Spleen (tissue), 11 donors: ENCODE results near the gene NOSIP. TPM values are rescaled to one million over a fixed set of nuclear protein-coding genes. Genes with fewer than 3 reads are reported as not detected.

Experiments used
- DNase-seq: peaks from one replicate; pipeline ENCODE4 v3.0.0-alpha.2; 2020
- H3K27ac ChIP-seq, 8 donors: fragments of 200-600 bp; sonication (generic) in 7 of 8; 1 replicate in 4 of 8; 2 replicates in 4 of 8; pipeline versions ENCODE4 v1.5.0 to v1.8.0; 2016 to 2021; ENCODE audit warnings: inconsistent platforms in 4 of 8, mild to moderate bottlenecking in 4 of 8, moderate library complexity in 1 of 8
- H3K27me3 ChIP-seq, 7 donors: fragments of 200-600 bp; sonication (generic) in 6 of 7; replicated peaks in 1 of 7; 1 replicate in 4 of 7; 2 replicates in 3 of 7; pipeline versions ENCODE4 v1.5.0 to v1.8.0; 2016 to 2021; ENCODE audit warnings: inconsistent platforms in 3 of 7, mild to moderate bottlenecking in 1 of 7
- H3K36me3 ChIP-seq, 6 donors: fragments of 200-600 bp; sonication (generic) in 5 of 6; 1 replicate in 4 of 6; 2 replicates in 2 of 6; pipeline versions ENCODE4 v1.5.0 to v1.8.0; 2016 to 2021; ENCODE audit warnings: inconsistent platforms in 2 of 6
- H3K4me1 ChIP-seq, 6 donors: fragments of 200-600 bp; sonication (generic) in 5 of 6; 1 replicate in 3 of 6; 2 replicates in 3 of 6; pipeline versions ENCODE4 v1.5.0 to v1.8.0; 2016 to 2021; ENCODE audit warnings: inconsistent platforms in 3 of 6
- H3K4me3 ChIP-seq, 8 donors: fragments of 200-600 bp; sonication (generic) in 7 of 8; 1 replicate in 4 of 8; 2 replicates in 4 of 8; pipeline versions ENCODE4 v1.5.0 to v1.8.0; 2016 to 2021; ENCODE audit warnings: inconsistent platforms in 4 of 8, mild to moderate bottlenecking in 4 of 8, moderate library complexity in 2 of 8
- H3K9me3 ChIP-seq, 8 donors: fragments of 200-600 bp; sonication (generic) in 7 of 8; 1 replicate in 4 of 8; 2 replicates in 4 of 8; pipeline versions ENCODE4 v1.5.0 to v1.8.0; 2016 to 2021; ENCODE audit warnings: inconsistent platforms in 4 of 8
- POLR2A ChIP-seq, 3 donors: fragments of 450-650 bp; IDR thresholded peaks; one replicate each; pipeline ENCODE4 v1.5.1; 2017; ENCODE audit warnings: antibody characterized with exemption in 3 of 3, mild to moderate bottlenecking in 1 of 3
- POLR2AphosphoS5 ChIP-seq, 3 donors: sonication (generic); formaldehyde crosslinking; IDR thresholded peaks; one replicate each; pipeline ENCODE4 v1.5.1; 2017; ENCODE audit warnings: antibody characterized with exemption in 3 of 3
- WGBS, 5 donors: extraction: QIAGEN DNeasy Blood & Tissue Kit in 3 of 5; methylation state at CpG; one replicate each; pipeline versions ENCODE4 v1.1.5 to v1.1.7; 2013 to 2018; 5-methylcytosine and 5-hydroxymethylcytosine counted together
- intact Hi-C: fragments of 100-400 bp; cut with DNase I; formaldehyde crosslinking; loops from one replicate; pipeline ENCODE4 v1.15.0; 2023; ENCODE audit warnings: low total_unique reads
- polyA plus RNA-seq, 3 donors: library from polyadenylated mRNA; stranded (reverse); fragments of 200-250 nt; gene quantifications; one replicate each; pipeline ENCODE4 v1.2.1, GENCODE V29; 2013
- total RNA-seq, 7 donors: library from RNA; depleted of rRNA in 3 of 7; stranded (reverse); fragments of >200 nt in 3 of 7; fragmentation: NEBNext Ultra II Directional in 4 of 7; extraction: Animal tissue kit (Norgen Biotek cat#: 25700) in 4 of 7; gene quantifications; one replicate each; pipeline versions ENCODE4 v1.1.0 to v1.2.1, GENCODE V29; 2016 to 2021
- TF ChIP-seq, protein P1 (sequence below), 11 experiments: fragments of 200-600 bp in 7 of 11; fragments of 450-650 bp in 4 of 11; sonication (generic) in 4 of 11; IDR thresholded peaks in 8 of 11; conservative IDR thresholded peaks in 3 of 11; 1 replicate in 7 of 11; 2 replicates in 4 of 11; pipeline versions ENCODE4 v1.4.0 to v1.8.0; 2016 to 2021; ENCODE audit warnings: antibody characterized with exemption in 11 of 11, inconsistent platforms in 4 of 11, mild to moderate bottlenecking in 1 of 11
- donor health status: healthy with polysubstance abuse.
- donor health status: DM: no; HTN: no; CAD: no; lungs with moderate emphysema.
- donor health status: DM: no; HTN: no; CAD: no.
- donor health status: Bipolar disorder and iron deficiency.
- donor health status: healthy.
- donor health status: DM: no; HTN: no; CAD: no.
- donor health status: DM: yes; HTN: yes; CAD: no.

Gene NOSIP
- total and polyA plus RNA-seq, 10 donors = 58.6 to 152 (median 71.7) TPM

GRCh38 chr19:49596954-49597702 lies 16.8 kb upstream of the NOSIP start:
- Histone ChIP-seq H3K4me1 (peaks cover 16 to 38% (median 24%) of the 10 kb centered on the region in 6 donors), H3K36me3 (peaks cover 9 to 86% (median 80%) of the 10 kb centered on the region in 6 donors), H3K27me3 (no peaks in the 10 kb centered on the region), H3K4me3 (no peak overlapping the region), H3K27ac (no peak overlapping the region), H3K9me3 (no peaks in the 10 kb centered on the region)
- intact Hi-C loops = loop anchor here (10.0 kb wide), 1 partner anchor 68 kb away; the partner anchor contains the start of genes BCL2L12 and IRF3
- WGBS, 5 donors = 96 to 98% (median 97%) methylated on average over 54 to 65 of the region's 65 CpGs
- TF ChIP-seq POLR2AphosphoS5 (IDR thresholded peaks at IDR 0.05) = peak; percentile 3 to 50 (median 35)
- TF ChIP-seq, protein P1, sequence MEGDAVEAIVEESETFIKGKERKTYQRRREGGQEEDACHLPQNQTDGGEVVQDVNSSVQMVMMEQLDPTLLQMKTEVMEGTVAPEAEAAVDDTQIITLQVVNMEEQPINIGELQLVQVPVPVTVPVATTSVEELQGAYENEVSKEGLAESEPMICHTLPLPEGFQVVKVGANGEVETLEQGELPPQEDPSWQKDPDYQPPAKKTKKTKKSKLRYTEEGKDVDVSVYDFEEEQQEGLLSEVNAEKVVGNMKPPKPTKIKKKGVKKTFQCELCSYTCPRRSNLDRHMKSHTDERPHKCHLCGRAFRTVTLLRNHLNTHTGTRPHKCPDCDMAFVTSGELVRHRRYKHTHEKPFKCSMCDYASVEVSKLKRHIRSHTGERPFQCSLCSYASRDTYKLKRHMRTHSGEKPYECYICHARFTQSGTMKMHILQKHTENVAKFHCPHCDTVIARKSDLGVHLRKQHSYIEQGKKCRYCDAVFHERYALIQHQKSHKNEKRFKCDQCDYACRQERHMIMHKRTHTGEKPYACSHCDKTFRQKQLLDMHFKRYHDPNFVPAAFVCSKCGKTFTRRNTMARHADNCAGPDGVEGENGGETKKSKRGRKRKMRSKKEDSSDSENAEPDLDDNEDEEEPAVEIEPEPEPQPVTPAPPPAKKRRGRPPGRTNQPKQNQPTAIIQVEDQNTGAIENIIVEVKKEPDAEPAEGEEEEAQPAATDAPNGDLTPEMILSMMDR (IDR thresholded peaks at IDR 0.05 in 8 of 11, conservative IDR thresholded peaks at IDR 0.05 in 3 of 11) = no peak
- no peak for DNase-seq

DNA sequence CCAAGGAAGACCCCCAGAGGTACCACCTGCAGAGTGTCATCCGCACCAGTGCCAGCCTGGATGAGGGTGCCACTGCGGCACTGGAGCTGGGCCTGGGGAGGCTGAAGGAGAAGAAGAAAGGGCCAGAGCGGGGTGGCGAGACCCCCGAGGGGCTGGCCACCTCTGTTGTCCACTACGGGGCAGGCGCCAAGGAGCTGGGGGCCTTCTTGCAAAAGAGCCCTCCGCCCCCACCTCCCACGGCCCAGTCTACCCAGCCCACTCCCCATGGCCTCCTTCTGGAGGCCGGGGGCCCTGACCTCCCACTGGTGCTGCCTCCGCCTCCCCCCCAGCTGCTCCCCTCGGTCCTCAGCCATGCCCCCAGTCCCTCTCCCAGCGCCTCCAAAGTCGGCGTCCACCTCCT lies 16.1 kb upstream of the NOSIP start:
- peaks cover 9 to 79% (median 74%) of the 10 kb centered on the region in 6 donors for H3K36me3 ChIP-seq
- no peak overlapping the region for H3K27ac ChIP-seq
- H3K4me1 ChIP-seq = peaks cover 16 to 45% (median 27%) of the 10 kb centered on the region in 6 donors
- no peaks in the 10 kb centered on the region for H3K27me3 ChIP-seq
- DNase-seq = no peak
- intact Hi-C loops = loop anchor here (10.0 kb wide), 1 partner anchor 68 kb away; the partner anchor contains the start of genes BCL2L12 and IRF3
- no peak overlapping the region for H3K4me3 ChIP-seq
- 91 to 99% (median 94%) methylated on average over 12 to 15 of the region's 15 CpGs for WGBS, 5 donors
- no peaks in the 10 kb centered on the region for H3K9me3 ChIP-seq
- TF ChIP-seq, protein P1 (IDR thresholded peaks at IDR 0.05 in 8 of 11, conservative IDR thresholded peaks at IDR 0.05 in 3 of 11) = no peak
- TF ChIP-seq POLR2A (IDR thresholded peaks at IDR 0.05) (no peak), POLR2AphosphoS5 (IDR thresholded peaks at IDR 0.05) (no peak)

GRCh38 chr19:49595819-49596404 lies 15.6 kb upstream of the NOSIP start:
- Histone ChIP-seq H3K9me3 (no peaks in the 10 kb centered on the region), H3K4me1 (peaks cover 16 to 45% (median 27%) of the 10 kb centered on the region in 6 donors), H3K4me3 (no peak overlapping the region), H3K36me3 (peaks cover 9 to 74% (median 69%) of the 10 kb centered on the region in 6 donors), H3K27ac (no peak overlapping the region), H3K27me3 (no peaks in the 10 kb centered on the region)
- TF ChIP-seq, protein P1 (IDR thresholded peaks at IDR 0.05 in 8 of 11, conservative IDR thresholded peaks at IDR 0.05 in 3 of 11) = no peak
- TF ChIP-seq POLR2AphosphoS5 (IDR thresholded peaks at IDR 0.05) = peak in 2 of 3 donors; percentile 15 to 48
- WGBS, 5 donors = 95 to 97% (median 96%) methylated on average over 21 to 32 of the region's 32 CpGs
- intact Hi-C loops = loop anchor here (10.0 kb wide), 1 partner anchor 69 kb away; the partner anchor contains the start of genes BCL2L12 and IRF3
- DNase-seq = peak; percentile 76
